Activated CD4-positive, alpha-beta T cell treated with anti-CD3 and anti-CD28 coated beads for 4 hours (primary cell): ENCODE measurements around the gene BCAS2.
"Not testable (repeated sequence)": the region's sequence is repeated elsewhere in the genome, so short reads cannot be mapped to it uniquely, and the experiment has no call there.

Source experiments
- DNase-seq, 2 donors: peaks; one replicate each; pipeline ENCODE4 v3.0.0-alpha.2; 2020

The BCAS2 gene

DNA sequence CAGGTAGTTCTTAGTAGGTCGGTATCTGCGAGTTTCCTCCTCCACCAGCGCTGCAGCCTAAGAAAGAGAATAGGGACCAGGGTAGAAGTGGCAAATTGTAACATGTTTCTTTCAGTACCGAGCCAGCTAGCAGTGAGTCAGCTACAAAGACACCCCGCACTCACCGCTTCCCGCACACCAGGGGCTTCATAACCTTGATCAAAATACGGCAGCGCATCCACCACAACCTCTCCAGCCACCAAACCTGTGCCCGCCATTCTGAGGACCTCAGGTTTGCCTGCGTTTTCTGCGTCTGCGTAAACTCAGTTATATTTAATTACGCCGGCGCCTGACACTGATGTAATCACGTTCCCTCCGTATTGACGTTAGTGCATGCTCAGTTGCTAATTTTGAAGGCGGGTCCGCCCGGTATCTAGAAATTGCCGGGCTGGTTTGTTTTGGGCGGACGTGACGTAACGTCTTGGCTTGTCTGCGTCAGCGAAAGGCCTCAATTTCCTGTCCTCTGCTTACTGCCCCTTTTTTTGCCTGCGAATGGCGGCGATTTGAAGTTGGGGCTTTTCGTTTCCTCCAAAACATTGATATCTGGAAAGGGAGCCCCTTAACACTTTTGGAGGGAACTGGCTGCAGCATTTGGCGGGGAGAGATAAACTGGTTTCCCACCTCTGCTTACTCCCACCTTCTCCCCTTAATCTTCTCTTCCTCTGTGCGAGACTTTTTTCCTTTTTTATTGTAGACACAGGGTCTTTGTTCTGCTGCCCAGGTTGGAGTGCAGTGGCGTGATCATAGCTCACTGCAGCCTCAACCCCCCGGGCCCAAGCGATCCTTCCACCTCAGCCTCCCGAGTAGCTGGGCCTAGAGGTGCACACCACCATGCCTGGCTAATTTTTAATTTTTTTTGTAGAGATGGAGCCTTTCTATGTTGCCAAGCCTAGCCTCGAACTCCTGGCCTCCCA is at the start of gene BCAS2:
BCAS2 (minus strand) TSS at position 281 of the 953 bp plus-strand sequence; CDS start at position 257, 24 bp downstream.
- peak; percentile 92 to 94 for DNase-seq

- no peak for DNase-seq
Observed at GRCh38 chr1:114627107-114627506, 45.7 kb upstream of the BCAS2 start.

GRCh38 chr1:114623364-114623763 is 41.9 kb upstream of the BCAS2 start:
- no peak for DNase-seq

DNA sequence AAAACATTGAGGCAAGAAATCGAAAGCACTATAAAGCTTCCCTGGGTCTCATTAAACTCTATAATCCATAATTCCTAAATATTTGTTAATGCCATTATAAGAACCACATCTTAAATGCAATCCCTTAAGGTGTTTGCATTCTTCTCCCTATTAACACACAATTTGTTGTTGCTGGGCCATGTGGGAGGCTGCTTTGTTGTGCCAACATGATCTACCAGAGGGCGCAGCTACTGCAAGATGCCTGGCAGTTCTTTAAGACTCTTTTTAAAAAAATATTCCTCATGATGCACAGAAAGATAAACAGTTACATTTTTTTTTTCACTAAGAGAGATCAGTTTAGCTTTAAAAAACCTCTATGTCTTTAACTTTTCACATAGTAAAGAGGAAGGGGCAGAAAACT is 39.0 kb upstream of the BCAS2 start:
- no peak for DNase-seq

GRCh38 chr1:114618606-114619005 is 37.2 kb upstream of the BCAS2 start:
- DNase-seq, result no peak

DNA sequence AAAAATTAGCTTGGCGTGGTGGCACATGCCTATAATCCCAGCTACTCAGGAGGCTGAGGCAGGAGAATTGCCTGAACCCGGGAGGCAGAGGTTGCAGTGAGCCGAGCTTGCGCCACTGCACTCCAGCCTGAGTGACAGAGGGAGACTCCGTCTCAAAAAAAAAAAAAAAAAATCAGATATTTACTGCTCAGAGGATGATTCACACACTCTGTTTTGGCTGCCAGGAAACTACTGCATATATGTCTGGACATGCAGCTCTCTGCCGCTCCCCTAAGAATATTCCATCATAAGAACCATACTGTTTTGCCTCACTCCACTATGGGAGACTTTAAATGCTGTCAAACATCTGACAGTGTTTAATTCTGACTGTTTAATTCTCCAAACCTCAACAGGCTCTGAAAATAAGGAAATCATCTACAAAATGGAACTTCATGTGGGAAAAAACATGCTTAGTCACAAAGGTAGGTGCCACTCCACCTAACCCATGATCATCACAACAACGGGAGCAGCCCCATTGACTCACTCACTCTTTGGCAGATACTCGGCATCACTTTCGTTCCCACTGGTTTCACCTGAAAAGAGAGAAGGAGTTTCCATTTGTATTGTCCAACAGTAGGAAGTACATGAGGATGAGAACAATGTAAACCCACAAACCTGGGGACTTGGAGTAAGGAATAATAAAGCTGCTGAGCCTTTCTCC is 29.3 kb upstream of the BCAS2 start:
- no peak for DNase-seq

- DNase-seq, result no peak
Observed at GRCh38 chr1:114609826-114610225, 28.4 kb upstream of the BCAS2 start.

DNA sequence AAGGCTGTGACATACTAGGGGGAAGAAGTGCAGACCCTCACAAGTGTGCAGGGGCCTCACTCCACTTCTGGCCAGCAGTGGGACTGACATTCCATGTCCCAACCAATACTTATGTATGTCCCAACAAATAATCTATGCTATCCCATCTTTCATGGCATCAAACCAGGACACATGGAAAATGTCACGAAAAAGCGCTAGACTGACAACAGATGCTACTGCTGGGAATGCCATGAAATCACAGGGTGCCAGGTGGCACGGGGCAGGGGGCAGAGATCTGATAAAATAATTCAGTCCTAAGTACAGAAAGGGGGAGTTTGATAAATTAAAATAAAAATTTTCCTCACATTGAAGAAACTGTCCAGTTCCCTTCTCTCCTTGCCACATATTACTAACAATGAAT is 27.6 kb upstream of the BCAS2 start:
- no peak for DNase-seq

DNA sequence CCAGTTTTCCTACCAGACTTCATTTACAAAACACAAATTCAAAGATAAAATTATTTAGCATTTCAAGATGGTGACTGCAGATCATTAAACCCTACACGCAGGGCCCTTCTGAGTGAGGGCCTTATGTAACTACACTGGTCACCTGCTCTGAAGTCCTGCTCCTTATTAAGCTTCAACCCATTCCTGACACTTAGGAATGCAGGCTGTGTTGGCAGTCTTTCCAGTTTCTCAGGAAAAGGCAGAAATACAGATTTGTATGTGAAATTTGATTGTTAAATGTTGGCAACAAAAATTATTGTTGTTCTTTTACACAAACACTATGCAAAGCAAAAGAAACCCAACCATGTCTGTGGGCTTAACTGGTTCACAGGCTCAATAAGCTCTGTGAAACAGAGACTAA is 25.8 kb upstream of the BCAS2 start:
- DNase-seq, result no peak

GRCh38 chr1:114597949-114598348 is 16.5 kb upstream of the BCAS2 start:
- no peak for DNase-seq

- no peak for DNase-seq
Observed at GRCh38 chr1:114595602-114596001, 14.2 kb upstream of the BCAS2 start.

GRCh38 chr1:114594046-114594445 is 12.6 kb upstream of the BCAS2 start:
- no peak for DNase-seq

GRCh38 chr1:114589122-114589521 is 7.7 kb upstream of the BCAS2 start:
- no peak for DNase-seq

DNA sequence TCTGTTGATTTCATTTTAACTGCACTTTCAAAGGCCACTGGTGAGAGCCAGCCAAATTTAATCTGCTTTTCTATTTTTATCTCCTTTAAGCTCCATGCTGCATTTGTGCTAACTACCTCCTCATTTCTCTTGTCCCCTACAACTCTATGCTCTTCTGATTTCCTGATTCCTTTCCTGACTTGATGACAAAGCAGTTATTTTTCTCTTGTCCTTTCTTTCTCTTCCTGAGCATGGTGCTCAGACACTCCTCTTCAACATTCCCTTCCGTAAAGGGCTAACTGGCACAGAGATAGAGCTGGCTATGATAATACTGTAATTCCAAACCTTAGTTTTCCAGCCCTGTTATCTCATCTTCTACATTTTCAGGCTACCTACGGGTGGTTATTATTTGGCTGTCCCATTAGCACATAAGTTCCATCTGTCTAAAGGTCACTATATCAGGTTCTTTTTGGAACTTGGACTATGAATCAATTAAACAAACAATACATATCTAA is 6.8 kb upstream of the BCAS2 start:
- no peak for DNase-seq

DNA sequence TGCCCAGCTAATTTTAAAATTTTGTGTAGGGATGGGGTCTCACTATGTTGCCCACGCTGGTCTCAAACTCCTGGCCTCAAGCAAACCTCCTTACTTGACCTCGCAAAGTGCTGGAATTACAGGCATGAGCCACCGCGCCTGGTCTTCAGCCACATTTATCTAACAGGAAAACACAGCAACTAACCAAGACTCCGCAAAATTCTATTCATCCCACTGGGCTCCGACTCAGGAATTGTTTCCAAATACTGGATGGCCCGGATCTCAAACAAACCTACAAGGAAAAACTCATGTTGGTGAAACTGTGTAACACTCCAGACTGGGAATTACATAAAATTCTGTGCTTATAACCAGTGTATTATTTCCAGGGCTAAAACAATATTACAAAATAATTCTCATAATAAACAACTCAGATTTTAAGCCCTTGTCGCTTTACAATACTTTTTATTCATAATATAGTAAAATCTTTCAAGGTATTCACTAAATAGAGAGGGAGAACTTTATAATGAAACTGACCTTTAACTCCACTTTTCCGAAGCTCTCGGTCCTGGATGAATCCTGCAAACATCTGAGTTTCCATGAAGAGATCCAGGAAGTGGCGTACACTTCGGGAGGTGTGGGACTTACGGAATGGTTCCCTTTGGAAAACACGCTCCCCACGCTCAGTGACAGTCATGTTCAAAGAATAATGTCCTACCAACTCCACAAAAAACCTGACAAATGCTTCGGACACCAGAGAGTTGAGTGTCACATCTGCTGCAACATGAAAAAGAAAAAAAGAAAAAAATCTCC is 6.0 kb upstream of the BCAS2 start:
- DNase-seq, result no peak

- no peak for DNase-seq
Observed at GRCh38 chr1:114586513-114587047, 5.2 kb upstream of the BCAS2 start.

GRCh38 chr1:114585231-114585630 is 3.8 kb upstream of the BCAS2 start:
- DNase-seq, result no peak

GRCh38 chr1:114574365-114574764 is 7.0 kb downstream of the BCAS2 start:
- DNase-seq, result no peak

DNA sequence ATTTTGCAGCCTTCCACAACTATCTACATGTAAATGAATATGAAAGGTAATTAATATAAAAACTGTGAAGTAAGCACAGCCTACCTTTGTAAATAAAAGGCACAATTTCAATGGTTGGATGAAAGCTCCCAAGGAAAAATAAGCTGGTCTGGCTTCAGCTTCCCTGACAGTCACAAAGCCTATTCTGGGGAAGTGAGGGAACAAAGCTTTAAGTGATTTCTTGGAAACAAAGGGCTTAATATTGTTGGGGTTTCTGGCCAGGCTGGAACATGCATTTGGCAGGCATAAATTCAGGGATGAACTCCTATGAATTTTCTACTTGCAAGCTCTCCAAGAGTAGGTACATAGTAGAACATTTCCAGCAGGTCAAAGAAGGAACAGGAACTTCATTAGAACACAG is 17.3 kb downstream of the BCAS2 start:
- DNase-seq, result no peak

DNA sequence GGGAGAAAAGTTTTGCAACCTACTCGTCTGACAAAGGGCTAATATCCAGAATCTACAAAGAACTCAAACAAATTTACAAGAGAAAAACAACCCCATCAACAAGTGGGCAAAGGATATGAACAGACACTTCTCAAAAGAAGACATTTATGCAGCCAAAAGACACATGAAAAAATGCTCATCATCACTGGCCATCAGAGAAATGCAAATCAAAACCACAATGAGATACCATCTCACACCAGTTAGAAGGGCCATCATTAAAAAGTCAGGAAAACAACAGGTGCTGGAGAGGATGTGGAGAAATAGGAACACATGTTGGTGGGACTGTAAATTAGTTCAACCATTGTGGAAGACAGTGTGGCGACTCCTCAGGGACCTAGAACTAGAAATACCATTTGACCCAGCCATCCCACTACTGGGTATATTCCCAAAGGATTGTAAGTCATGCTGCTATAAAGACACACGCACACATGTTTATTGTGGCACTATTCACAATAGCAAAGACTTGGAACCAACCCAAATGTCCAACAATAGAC is 18.4 kb downstream of the BCAS2 start:
- not testable (repeated sequence) for DNase-seq

GRCh38 chr1:114561333-114561732 is 20.1 kb downstream of the BCAS2 start:
- no peak for DNase-seq

- DNase-seq, result no peak
Observed at GRCh38 chr1:114559356-114559755, 22.1 kb downstream of the BCAS2 start.

GRCh38 chr1:114558544-114558943 is 22.9 kb downstream of the BCAS2 start:
- DNase-seq, result no peak
